Type B pancreatic cell (in vitro differentiated cells): ENCODE measurements around the gene ERCC2. TPM values are rescaled to one million over a fixed set of nuclear protein-coding genes. Genes with fewer than 3 reads are reported as not detected.

ENCODE experiments used
- DNase-seq: peaks from one replicate; pipeline ENCODE4 v3.0.0; 2021; ENCODE audit warnings: mixed read lengths; ENCODE audit not compliant: unreplicated experiment; ENCODE audit errors: extremely low spot score
- H3K27ac Mint-ChIP-seq: 2 replicates; pipeline ENCODE4 v1.8.0; 2021; ENCODE audit warnings: mild to moderate bottlenecking, mixed read lengths
- H3K27me3 Mint-ChIP-seq: 2 replicates; pipeline ENCODE4 v1.8.0; 2021; ENCODE audit warnings: mixed read lengths
- H3K36me3 Mint-ChIP-seq: 2 replicates; pipeline ENCODE4 v1.8.0; 2021; ENCODE audit warnings: mixed read lengths
- H3K4me1 Mint-ChIP-seq: one replicate; pipeline ENCODE4 v1.8.0; 2021; ENCODE audit warnings: mixed read lengths; ENCODE audit not compliant: unreplicated experiment
- H3K4me3 Mint-ChIP-seq: 2 replicates; pipeline ENCODE4 v1.8.0; 2021; ENCODE audit warnings: mild to moderate bottlenecking, mixed read lengths
- H3K9me3 Mint-ChIP-seq: 2 replicates; pipeline ENCODE4 v1.8.0; 2021; ENCODE audit warnings: mixed read lengths
- CTCF ChIP-seq: fragments of 200-600 bp; sonication (generic); conservative IDR thresholded peaks from 2 replicates; pipeline ENCODE4 v1.5.0; 2021; ENCODE audit warnings: antibody characterized with exemption, mild to moderate bottlenecking
- total RNA-seq: library from RNA; stranded (reverse); gene quantifications from 2 replicates; pipeline ENCODE4 v1.2.1, GENCODE V29; 2021; ENCODE audit warnings: low replicate concordance

Gene ERCC2
- total RNA-seq, 1 donor from 2014 or later = 55.8 TPM

- H3K4me3 Mint-ChIP-seq = no peak overlapping the region
- peaks cover 9% of the 10 kb centered on the region for H3K27me3 Mint-ChIP-seq
- H3K4me1 Mint-ChIP-seq = no peaks in the 10 kb centered on the region
- no peak for TF ChIP-seq CTCF
- no peak overlapping the region for H3K27ac Mint-ChIP-seq
- H3K9me3 Mint-ChIP-seq = no peaks in the 10 kb centered on the region
- DNase-seq = no peak
- peaks cover 7% of the 10 kb centered on the region for H3K36me3 Mint-ChIP-seq
These were observed 20.9 kb downstream of the ERCC2 start for GRCh38 chr19:45349430-45349941.

- H3K4me1 Mint-ChIP-seq = no peaks in the 10 kb centered on the region
- H3K4me3 Mint-ChIP-seq = no peak overlapping the region
- no peak for TF ChIP-seq CTCF
- H3K36me3 Mint-ChIP-seq = peaks cover 7% of the 10 kb centered on the region
- peaks cover 12% of the 10 kb centered on the region for H3K27me3 Mint-ChIP-seq
- no peak for DNase-seq
- H3K9me3 Mint-ChIP-seq = no peaks in the 10 kb centered on the region
- H3K27ac Mint-ChIP-seq = no peak overlapping the region
These were observed 21.3 kb downstream of the ERCC2 start for GRCh38 chr19:45349126-45349415.

GRCh38 chr19:45348367-45349125 is 21.8 kb downstream of the ERCC2 start:
- H3K9me3 Mint-ChIP-seq = no peaks in the 10 kb centered on the region
- H3K4me3 Mint-ChIP-seq = no peak overlapping the region
- peaks cover 6% of the 10 kb centered on the region for H3K36me3 Mint-ChIP-seq
- no peak for TF ChIP-seq CTCF
- peaks cover 14% of the 10 kb centered on the region for H3K27me3 Mint-ChIP-seq
- H3K4me1 Mint-ChIP-seq = no peaks in the 10 kb centered on the region
- H3K27ac Mint-ChIP-seq = no peak overlapping the region
- no peak for DNase-seq

- Mint-ChIP-seq H3K9me3 (no peaks in the 10 kb centered on the region), H3K27ac (no peak overlapping the region), H3K4me3 (no peak overlapping the region), H3K36me3 (peaks cover 3% of the 10 kb centered on the region), H3K4me1 (no peaks in the 10 kb centered on the region), H3K27me3 (peaks cover 16% of the 10 kb centered on the region)
- no peak for TF ChIP-seq CTCF
- no peak for DNase-seq
These were observed 22.6 kb downstream of the ERCC2 start for GRCh38 chr19:45347570-45348366.

- Mint-ChIP-seq H3K27ac (no peak overlapping the region), H3K4me1 (no peaks in the 10 kb centered on the region), H3K4me3 (no peak overlapping the region), H3K36me3 (peaks cover 3% of the 10 kb centered on the region), H3K27me3 (peaks cover 16% of the 10 kb centered on the region), H3K9me3 (no peaks in the 10 kb centered on the region)
- no peak for DNase-seq
- TF ChIP-seq CTCF = no peak
These were observed 23.9 kb downstream of the ERCC2 start for GRCh38 chr19:45346449-45346848.
